Nucleus accumbens (tissue), 56 donors: ENCODE measurements around the gene PISD.
A peak's percentile ranks its signal among the peaks of the same experiment; 100 is the strongest.

Experiments used
- DNase-seq, 56 donors: peaks; one replicate each; lab custom pipeline; 2025; lab: John Stamatoyannopoulos, UW

The PISD gene

DNA sequence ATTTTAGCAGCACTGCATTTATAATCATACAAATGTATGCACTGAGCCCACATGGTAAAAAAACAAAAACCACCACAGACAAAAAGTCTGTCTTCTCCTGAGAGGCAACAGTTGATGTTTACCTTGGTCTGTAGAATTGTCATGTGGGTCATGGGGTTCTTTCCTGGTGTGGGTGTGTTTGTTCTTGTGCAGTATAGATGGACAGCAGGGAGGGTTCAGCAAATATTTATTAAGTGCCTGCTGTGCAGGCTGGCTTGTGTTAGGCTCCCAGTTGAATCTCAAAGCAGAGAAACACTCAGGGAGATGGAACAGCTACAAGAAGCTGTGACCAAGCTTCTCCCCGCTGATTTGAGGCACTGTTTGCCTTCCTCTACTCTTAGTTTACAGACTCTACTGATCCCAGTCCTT, 82.2 kb downstream of the PISD start:
- no peak for DNase-seq

DNA sequence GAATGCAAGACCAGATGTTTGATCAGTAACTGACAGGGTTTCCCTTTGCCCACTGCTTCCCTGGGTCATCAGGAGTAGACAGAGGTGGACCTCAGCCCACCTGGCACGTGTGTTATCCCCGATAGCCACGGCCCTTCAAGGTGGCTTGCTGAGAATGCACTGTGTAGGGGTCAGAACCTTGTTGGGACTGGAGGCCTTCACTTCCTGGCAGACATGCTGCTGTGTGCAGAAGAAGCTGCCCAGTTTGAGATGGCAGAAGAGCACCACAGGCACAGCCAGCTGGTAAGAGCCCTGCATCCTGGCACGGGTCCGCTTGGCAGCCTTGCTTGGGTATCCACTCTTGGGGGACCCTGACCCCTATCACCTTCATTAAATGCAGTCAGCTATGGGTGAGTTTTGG, 83.8 kb downstream of the PISD start:
- DNase-seq: no peak

DNA sequence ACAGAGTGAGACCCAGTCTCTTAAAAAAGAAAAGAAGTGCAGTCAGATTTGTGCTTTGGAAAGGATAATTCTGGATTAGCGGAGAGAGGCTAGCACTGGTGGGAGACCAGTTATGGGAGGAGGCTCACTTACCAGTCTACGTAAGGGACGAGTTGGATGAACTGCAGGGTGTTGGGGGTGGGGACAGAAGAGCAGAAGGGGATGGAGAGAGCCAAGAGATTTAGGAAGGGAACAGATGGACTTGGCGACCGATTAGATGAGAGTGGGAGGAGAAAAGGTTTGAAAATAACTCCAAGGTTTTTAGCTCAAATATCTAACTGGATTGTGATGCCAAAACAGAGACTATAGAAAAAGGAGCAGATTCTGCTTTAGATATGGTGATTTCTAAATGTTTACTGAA, 84.3 kb downstream of the PISD start:
- no peak for DNase-seq

DNA sequence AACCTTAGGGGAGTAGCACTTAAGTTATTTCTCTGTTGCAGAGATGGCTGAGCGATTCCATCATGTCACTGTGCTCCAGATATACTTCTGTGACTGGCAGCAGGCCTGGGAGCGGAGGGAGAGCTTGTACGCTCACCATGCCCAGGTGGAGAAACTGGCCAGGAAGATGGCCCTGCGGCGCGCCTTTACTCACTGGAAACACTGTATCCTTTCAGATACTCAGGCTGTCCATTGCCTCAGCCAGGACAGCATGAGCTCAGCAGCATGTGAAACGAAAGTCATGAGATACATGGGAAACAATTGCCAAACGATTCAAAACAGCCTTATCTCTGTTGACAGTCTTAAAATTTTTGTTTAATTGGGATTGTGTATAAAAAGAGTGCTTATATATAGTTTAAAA, 86.8 kb downstream of the PISD start:
- peak in 29 of 56 donors; percentile 1 to 60 (median 16) for DNase-seq

DNA sequence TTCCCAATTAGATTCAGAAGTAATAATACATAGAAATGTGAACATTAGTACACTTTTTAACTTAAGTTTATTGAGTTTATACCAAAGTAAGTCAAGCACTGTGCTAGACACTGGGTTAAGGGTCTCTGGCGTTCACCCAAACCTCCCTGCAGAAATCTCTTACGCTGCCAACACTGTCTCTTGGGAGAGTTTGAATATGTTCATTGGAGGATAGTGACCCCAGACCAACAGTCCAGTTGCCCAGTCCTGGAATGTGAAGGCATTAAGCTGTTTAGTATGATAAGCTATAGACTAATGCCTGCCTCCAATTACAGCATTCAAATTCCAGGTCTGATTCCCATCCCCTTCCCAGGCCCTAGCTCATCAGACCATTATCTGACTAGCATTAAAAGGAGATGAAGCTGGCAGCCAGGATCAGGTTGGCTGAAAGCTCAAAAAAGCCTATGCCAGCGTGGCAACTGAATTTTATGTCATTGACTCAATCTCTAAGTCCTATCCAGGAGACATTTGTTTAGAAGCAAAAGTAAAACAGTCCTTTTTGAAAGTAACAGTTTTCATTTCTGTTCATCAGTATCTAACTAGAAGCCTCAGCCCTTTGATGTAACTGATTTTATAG, 87.9 kb downstream of the PISD start:
- no peak for DNase-seq

DNA sequence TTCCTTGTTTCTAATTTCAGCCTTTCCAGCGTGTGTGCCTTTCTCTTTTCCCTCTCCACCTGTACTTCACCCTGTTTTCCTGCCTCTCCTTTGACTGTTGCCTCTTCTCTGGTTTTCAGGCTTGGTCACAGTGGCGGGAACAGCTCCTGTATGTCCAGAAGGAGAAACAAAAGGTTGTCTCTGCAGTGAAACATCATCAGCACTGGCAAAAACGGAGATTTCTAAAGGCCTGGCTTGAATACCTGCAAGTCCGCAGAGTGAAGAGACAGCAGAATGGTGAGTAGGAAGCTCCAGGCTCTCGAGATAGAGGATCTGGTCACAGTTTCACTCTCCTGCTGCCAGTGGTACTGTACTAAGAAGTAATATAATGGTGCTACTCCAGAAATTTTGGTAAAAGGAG, 89.1 kb downstream of the PISD start:
- no peak for DNase-seq

DNA sequence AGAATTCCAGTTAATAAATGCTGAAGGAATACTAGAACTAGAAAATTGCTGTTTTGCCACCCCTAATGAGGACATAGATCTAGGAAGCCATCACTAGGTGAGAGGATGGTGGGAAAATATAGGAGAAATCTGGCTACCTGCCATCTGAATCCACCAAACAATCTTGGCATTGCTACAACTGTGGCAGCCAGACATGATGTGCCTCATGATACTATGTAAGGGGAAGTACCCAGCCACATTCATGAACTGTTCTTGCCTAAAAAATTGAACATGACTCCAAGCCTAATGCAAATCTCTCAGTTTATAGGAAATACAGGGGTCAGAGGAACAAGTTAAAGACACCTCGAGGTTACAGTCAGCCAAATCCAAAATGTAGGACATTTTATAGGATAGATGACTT, 92.9 kb downstream of the PISD start:
- no peak for DNase-seq
